ENCODE measurements around the gene CHAT.

Gene CHAT

GRCh38 chr10:49688261-49688846 lies 74.5 kb downstream of the CHAT start:
- no peak for DNase-seq (ENCODE audit: low read depth)
- H3K4me3 ChIP-seq (ENCODE audit: low read length) = no peak overlapping the region
- TF ChIP-seq CTCF (conservative IDR thresholded peaks at IDR 0.05; ENCODE audit: low read length) = no peak

DNA sequence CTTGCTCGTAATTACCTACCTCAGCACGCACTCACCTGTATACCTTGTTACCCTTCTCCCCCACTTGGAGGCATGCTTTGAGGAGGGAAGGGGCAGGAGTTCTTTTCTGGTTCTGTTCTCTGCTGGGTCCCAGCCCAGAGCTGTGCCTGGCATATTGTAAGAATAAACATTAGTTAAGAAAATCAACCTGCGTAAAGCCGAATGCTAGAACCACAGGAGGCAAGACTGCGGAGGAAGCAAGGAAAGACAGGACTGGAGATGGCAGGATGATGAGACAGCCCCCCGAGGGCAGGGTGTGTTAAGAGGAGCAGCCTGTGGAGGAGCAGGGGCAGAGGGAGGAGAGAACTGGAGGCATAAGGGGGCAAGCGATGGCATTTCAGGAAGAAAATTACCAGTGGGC lies 75.1 kb downstream of the CHAT start:
- H3K4me3 ChIP-seq (ENCODE audit: low read length) = no peak overlapping the region
- TF ChIP-seq CTCF (conservative IDR thresholded peaks at IDR 0.05; ENCODE audit: low read length) = no peak
- DNase-seq (ENCODE audit: low read depth) = no peak

- H3K4me3 ChIP-seq (ENCODE audit: low read length) = no peak overlapping the region
- TF ChIP-seq CTCF (conservative IDR thresholded peaks at IDR 0.05; ENCODE audit: low read length) = no peak
- DNase-seq (ENCODE audit: low read depth) = no peak
Measured at GRCh38 chr10:49689882-49690510, 76.2 kb downstream of the CHAT start.

DNA sequence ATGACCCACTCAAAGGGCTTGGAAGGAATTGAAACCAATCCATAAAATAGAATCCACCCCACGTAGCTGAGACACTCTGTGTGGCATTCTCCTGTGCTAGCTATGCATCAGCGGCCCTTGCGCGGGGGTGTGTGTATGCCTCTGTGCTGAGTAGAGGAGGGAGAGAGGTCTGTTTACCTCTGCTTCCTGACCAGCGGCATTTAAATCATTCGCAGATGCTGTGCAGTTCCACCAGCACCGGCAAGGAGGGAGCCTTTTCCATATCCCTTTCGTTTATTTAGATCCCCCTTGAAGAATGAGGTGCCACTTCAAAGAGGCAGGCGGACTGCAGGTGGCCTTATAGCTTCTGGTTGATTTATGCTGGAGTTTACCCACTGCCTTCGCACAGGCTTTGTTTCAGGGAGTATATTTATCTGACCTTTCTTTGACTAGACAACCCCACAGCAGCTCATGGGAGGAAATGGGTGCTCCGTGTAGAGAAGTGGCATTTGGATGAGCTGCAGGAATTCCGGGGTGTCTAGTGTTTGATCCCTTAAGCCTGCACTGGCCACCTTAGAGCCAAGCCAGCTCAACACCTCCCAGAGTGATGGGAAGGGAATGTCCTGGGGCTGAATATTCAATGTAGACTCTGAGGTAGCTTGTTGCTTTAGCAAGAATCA lies 77.0 kb downstream of the CHAT start:
- H3K4me3 ChIP-seq (ENCODE audit: low read length) = no peak overlapping the region
- TF ChIP-seq CTCF (conservative IDR thresholded peaks at IDR 0.05; ENCODE audit: low read length) = no peak
- DNase-seq (ENCODE audit: low read depth) = no peak

GRCh38 chr10:49691588-49691987 lies 77.8 kb downstream of the CHAT start:
- DNase-seq (ENCODE audit: low read depth) = no peak
- no peak for TF ChIP-seq CTCF (conservative IDR thresholded peaks at IDR 0.05; ENCODE audit: low read length)

GRCh38 chr10:49694466-49694865 lies 80.6 kb downstream of the CHAT start:
- no peak for TF ChIP-seq CTCF (conservative IDR thresholded peaks at IDR 0.05; ENCODE audit: low read length)
- H3K4me3 ChIP-seq (ENCODE audit: low read length) = no peak overlapping the region
- no peak for DNase-seq (ENCODE audit: low read depth)

More at GRCh38 chr10:49691588-49691987, 77.8 kb downstream of the CHAT start:
- no peak overlapping the region for H3K4me3 ChIP-seq (ENCODE audit: low read length)

DNA sequence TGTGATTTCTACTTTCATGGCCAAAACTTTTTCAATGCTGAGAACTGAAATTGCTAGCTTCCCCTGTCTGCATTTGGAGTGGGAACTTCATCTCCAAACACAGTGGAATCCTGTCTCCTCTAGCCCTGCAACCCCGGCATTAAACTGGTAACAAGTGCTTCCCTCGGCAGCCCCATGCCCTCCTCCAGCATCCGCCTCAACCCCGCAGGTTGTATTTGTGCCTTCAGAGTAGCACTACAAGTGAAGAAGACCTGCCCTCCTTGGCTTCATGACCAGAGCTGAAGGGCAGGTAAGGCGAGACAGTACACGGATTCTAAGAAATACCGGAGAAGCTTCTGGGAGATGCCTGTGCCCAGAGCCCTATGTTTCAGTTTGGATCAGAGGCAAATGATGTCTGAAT lies 82.5 kb downstream of the CHAT start:
- TF ChIP-seq CTCF (conservative IDR thresholded peaks at IDR 0.05; ENCODE audit: low read length) = no peak
- no peak for DNase-seq (ENCODE audit: low read depth)
- H3K4me3 ChIP-seq (ENCODE audit: low read length) = no peak overlapping the region

Data from AG10803 (cell line).